ENCODE results near the gene TPO.

DNA sequence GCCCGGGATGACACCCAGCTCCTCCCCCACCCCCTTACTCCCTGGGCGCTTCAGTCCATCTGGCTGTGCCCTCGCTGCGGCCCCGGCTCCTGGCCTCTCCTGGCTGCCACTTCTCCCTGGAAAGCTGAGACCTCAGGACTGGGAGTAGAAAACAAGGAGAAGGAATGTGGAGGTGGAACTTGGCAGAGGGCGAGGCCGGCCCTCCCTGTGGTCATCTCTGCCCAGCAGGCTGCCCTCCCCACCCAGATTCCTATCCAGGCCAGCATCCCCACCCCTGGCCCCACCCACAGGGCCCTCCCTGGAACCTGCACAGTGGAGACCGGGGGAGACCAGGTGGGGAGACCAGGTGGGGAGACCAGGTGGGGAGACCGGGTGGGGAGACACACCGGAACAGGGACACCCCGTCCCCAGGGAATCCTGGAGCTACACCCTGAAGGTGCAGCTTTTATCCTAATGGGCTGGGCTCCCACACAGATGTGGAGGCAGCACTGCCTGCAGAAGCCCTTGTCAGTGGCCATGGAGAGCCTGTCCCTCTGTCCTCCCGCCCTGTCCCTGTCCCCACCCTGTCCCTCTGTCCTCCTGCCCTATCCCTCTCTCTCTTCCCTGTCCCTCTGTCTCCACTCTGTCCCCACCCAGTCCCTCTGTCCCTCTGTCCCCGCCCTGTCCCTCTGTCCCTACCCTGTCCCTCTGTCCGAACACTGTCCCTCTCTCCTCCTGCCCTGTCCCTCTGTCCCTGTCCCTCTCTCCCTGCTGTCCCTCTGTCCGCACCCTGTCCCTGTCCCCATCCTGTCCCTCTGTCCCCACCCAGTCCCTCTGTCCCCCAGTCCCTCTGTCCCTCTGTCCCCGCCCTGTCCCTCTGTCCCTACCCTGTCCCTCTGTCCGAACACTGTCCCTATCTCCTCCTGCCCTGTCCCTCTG is 173.9 kb downstream of the TPO start:
- TF ChIP-seq POLR2A (IDR thresholded peaks at IDR 0.05) (no peak), EP300 (IDR thresholded peaks at IDR 0.05) (no peak)
- TF ChIP-seq, protein P1, sequence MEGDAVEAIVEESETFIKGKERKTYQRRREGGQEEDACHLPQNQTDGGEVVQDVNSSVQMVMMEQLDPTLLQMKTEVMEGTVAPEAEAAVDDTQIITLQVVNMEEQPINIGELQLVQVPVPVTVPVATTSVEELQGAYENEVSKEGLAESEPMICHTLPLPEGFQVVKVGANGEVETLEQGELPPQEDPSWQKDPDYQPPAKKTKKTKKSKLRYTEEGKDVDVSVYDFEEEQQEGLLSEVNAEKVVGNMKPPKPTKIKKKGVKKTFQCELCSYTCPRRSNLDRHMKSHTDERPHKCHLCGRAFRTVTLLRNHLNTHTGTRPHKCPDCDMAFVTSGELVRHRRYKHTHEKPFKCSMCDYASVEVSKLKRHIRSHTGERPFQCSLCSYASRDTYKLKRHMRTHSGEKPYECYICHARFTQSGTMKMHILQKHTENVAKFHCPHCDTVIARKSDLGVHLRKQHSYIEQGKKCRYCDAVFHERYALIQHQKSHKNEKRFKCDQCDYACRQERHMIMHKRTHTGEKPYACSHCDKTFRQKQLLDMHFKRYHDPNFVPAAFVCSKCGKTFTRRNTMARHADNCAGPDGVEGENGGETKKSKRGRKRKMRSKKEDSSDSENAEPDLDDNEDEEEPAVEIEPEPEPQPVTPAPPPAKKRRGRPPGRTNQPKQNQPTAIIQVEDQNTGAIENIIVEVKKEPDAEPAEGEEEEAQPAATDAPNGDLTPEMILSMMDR (IDR thresholded peaks at IDR 0.05): no peak
